Measurements from ENCODE around the gene SLC2A4.

Gene SLC2A4

GRCh38 chr17:7281953-7282751 lies 634 bp downstream of the SLC2A4 start:
- peak overlapping the region; percentile 54 for H3K4me3 ChIP-seq (ENCODE audit: low read depth, low read length)
- TF ChIP-seq CTCF (IDR thresholded peaks at IDR 0.05; ENCODE audit: low read depth, low read length) = no peak

GRCh38 chr17:7282752-7283321 lies 1.3 kb downstream of the SLC2A4 start:
- no peak overlapping the region for H3K4me3 ChIP-seq (ENCODE audit: low read depth, low read length)
- TF ChIP-seq CTCF (IDR thresholded peaks at IDR 0.05; ENCODE audit: low read depth, low read length) = no peak

GRCh38 chr17:7283471-7284216 lies 2.1 kb downstream of the SLC2A4 start:
- TF ChIP-seq CTCF (IDR thresholded peaks at IDR 0.05; ENCODE audit: low read depth, low read length) = no peak
- no peak overlapping the region for H3K4me3 ChIP-seq (ENCODE audit: low read depth, low read length)

- TF ChIP-seq CTCF (IDR thresholded peaks at IDR 0.05; ENCODE audit: low read depth, low read length) = no peak
Measured at GRCh38 chr17:7284911-7285310, 3.4 kb downstream of the SLC2A4 start.

GRCh38 chr17:7285679-7286078 lies 4.2 kb downstream of the SLC2A4 start:
- no peak overlapping the region for H3K4me3 ChIP-seq (ENCODE audit: low read depth, low read length)
- no peak for TF ChIP-seq CTCF (IDR thresholded peaks at IDR 0.05; ENCODE audit: low read depth, low read length)

More at GRCh38 chr17:7284911-7285310, 3.4 kb downstream of the SLC2A4 start:
- no peak overlapping the region for H3K4me3 ChIP-seq (ENCODE audit: low read depth, low read length)

GRCh38 chr17:7289256-7290032 lies 7.9 kb downstream of the SLC2A4 start:
- no peak overlapping the region for H3K4me3 ChIP-seq (ENCODE audit: low read depth, low read length)
- TF ChIP-seq CTCF (IDR thresholded peaks at IDR 0.05; ENCODE audit: low read depth, low read length) = no peak

All from WI38 (cell line).